Measurements from ENCODE around the gene RNF167. TPM values are rescaled to one million over a fixed set of nuclear protein-coding genes. Genes with fewer than 3 reads are reported as not detected.

The RNF167 gene
- total and polyA plus RNA-seq, 2 of the 8 experiments (the other 6 are each of a cell fraction or from before 2014, with no cell fraction given): 140 to 281 TPM

DNA sequence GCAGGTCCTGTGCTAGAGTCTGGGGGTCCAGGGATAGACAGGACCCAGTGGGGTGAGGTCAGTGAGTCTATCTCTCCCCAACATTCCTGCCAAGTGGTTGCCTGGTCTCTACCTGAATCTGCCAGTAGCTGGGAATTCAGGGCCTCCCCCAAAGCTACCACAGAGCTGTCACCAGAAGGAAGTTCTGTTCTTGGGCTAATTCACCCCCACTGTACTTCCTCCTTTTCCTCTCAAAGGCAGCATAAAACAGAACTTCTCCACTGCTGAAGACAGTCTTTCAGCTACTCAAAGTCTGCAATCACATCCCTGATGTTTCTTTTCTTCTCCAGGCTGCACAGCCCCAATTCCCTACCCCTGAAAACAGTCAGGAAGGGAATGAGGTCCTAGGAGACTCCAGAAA, 38.7 kb downstream of the RNF167 start:
- Histone ChIP-seq H4K5ac (ENCODE audit: insufficient read length, low read depth, low read length) (no peak overlapping the region), H3K4me1 (replicated peaks in 1 of 4; ENCODE audit: control insufficient read depth in 3 of 4, insufficient read depth in 4 of 4, low read length in 3 of 4) (peaks cover 0 to 4% (median 3%) of the 10 kb centered on the region in 4 experiments; a peak in 3 of 7 replicates), H2BK120ac (replicated peaks; ENCODE audit: low read depth, low read length) (no peak overlapping the region), H3K9me3 (ENCODE audit: insufficient read depth in 2 of 2, low read depth in 1 of 2, low read length in 1 of 2) (no peaks in the 10 kb centered on the region), H3K4me2 (ENCODE audit: insufficient read depth in 1 of 2, low read depth in 2 of 2, low read length in 2 of 2) (no peak overlapping the region), H3K4ac (replicated peaks; ENCODE audit: insufficient read length, low read depth, low read length) (no peak overlapping the region), H3K9ac (replicated peaks in 1 of 4; ENCODE audit: extremely low read depth in 1 of 4, low read depth in 3 of 4, low read length in 3 of 4) (no peak overlapping the region), H2BK15ac (ENCODE audit: low read length) (no peak overlapping the region), H3K27ac (ENCODE audit: low read depth, low read length) (no peak overlapping the region), H2BK20ac (ENCODE audit: low read length) (no peak overlapping the region), H3K4me3 (ENCODE audit: extremely low read depth in 1 of 4, insufficient read depth in 2 of 4, low read depth in 3 of 4, low read length in 4 of 4) (no peak overlapping the region), H3K56ac (replicated peaks; ENCODE audit: insufficient read length, low read depth, low read length) (no peak overlapping the region), H2BK12ac (ENCODE audit: low read depth, low read length) (no peak overlapping the region), H3K14ac (ENCODE audit: insufficient read length) (no peak overlapping the region), H4K91ac (replicated peaks; ENCODE audit: insufficient read length, low read length) (no peak overlapping the region), H3K36me3 (ENCODE audit: control insufficient read depth in 2 of 4, insufficient read depth in 4 of 4, low read length in 3 of 4) (no peaks in the 10 kb centered on the region; a peak in 1 of 8 replicates), H4K20me1 (replicated peaks in 1 of 2; ENCODE audit: control insufficient read depth in 1 of 2, insufficient read depth in 2 of 2, low read length in 2 of 2) (peaks cover 0 to 3% of the 10 kb centered on the region in 2 experiments), H2AK5ac (ENCODE audit: low read depth, low read length) (no peak overlapping the region), H3K79me2 (ENCODE audit: control insufficient read depth in 1 of 2, insufficient read depth in 2 of 2, low read length in 2 of 2) (no peaks in the 10 kb centered on the region), H4K8ac (ENCODE audit: extremely low read depth, insufficient read depth, low read length) (no peak overlapping the region), H3K27me3 (replicated peaks in 1 of 4; ENCODE audit: control insufficient read depth in 3 of 4, extremely low read depth in 1 of 4, insufficient read depth in 3 of 4, low read length in 3 of 4) (peaks cover 0 to 40% (median 32%) of the 10 kb centered on the region in 4 experiments; a peak in 6 of 7 replicates), H3K18ac (ENCODE audit: extremely low read depth, low read length) (no peak overlapping the region), H2BK5ac (ENCODE audit: low read depth, low read length) (no peak overlapping the region), H3K79me1 (ENCODE audit: low read depth, low read length) (no peaks in the 10 kb centered on the region), H2AFZ (ENCODE audit: low read length) (no peak overlapping the region), H3K23me2 (ENCODE audit: low read depth, low read length) (peaks cover 2% of the 10 kb centered on the region; the same call in 1 of the 2 replicates), H3K23ac (ENCODE audit: insufficient read length) (no peak overlapping the region)
- DNase-seq (ENCODE audit: low read depth in 1 of 2, low spot score in 2 of 2) (no peak), FAIRE-seq (no peak)
- ChIA-PET POLR2A (ENCODE audit: partially characterized antibody) (interaction anchor here (0.5 to 6.1 kb wide), 9 partner anchors 9 to 121 kb away, joined by 3 to 62 read pairs (median 3); partner anchors contain the start of genes CAMTA2, INCA1, KIF1C and PFN1), CTCF (ENCODE audit: partially characterized antibody) (interaction anchor here (0.9 to 4.7 kb wide), 7 partner anchors 12 to 90 kb away, joined by 3 to 43 read pairs (median 5); partner anchors contain the start of genes CAMTA2 and SPAG7)
- TF ChIP-seq ZNF274 (IDR thresholded peaks at IDR 0.05; ENCODE audit: borderline replicate concordance, extremely low read depth, low read length): no peak
- TF ChIP-seq, protein P1, sequence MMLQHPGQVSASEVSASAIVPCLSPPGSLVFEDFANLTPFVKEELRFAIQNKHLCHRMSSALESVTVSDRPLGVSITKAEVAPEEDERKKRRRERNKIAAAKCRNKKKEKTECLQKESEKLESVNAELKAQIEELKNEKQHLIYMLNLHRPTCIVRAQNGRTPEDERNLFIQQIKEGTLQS (IDR thresholded peaks at IDR 0.05; ENCODE audit: insufficient read depth, low read depth, low read length): no peak
- no peak for TF ChIP-seq NRF1 (IDR thresholded peaks at IDR 0.05; ENCODE audit: low read depth, low read length)
